NCI-H69 (cell line): ENCODE measurements around the gene NDUFAF7.
"Not testable (repeated sequence)": the region's sequence is repeated elsewhere in the genome, so short reads cannot be mapped to it uniquely, and the experiment has no call there.

Source experiments
- DNase-seq: peaks from one replicate; lab custom pipeline; 2025; lab: John Stamatoyannopoulos, UW

NDUFAF7 gene

DNA sequence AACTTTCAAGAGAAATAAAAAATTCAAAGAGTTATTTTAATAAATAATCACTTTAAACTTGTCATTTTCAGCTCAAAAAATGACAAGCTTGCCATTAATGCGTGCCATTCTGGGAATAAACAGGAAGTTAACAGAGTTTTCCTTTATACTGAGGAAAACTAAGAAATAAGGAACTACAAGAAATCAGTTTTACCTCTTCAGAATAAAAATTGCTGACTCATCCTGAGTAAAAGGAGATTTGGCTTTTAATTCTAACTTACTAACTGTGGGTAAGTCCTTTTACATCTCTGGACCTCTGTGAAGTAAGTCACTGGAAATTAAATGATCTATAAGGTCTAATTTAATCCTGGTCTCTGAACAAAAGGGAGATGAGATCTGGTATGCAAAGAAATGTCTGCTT, 16.2 kb upstream of the NDUFAF7 start:
- DNase-seq, result no peak

DNA sequence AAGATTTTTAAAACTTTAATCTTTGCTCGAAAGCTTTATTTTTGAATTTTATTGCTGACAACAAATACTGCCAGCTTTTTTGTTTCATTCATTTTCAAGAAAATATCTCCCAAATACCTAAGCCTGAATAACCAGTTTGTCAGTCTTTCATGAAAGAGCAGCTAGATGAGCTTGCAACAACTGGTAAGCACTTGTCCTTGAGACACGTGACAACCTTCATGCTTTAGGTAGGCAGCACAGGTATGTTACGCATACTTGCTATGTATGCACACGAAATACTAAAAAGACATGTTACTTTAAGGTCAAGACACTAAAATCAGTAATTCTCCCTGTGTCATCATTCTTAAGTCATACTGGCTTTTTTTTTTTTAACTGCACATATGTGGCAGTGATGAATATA, 12.4 kb upstream of the NDUFAF7 start:
- DNase-seq, result no peak

DNA sequence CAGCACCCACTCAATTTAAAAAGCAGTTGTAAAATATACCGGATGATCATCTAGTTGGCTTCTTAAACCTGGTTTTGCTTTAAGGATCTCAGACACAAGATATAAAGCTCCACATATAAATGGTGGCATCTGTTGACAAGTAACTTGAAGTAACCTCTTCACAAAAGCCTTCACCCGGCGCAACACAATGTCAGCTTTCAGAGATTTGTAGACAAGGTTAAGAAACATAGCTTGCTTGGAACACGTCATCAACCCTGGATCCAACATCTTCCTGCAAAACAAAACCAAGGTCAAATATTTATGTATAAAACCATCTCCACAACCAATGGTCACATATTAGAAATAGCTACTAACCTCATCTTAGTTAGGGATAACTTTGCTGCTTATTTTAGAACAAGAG, 8.3 kb upstream of the NDUFAF7 start:
- DNase-seq, result no peak

DNA sequence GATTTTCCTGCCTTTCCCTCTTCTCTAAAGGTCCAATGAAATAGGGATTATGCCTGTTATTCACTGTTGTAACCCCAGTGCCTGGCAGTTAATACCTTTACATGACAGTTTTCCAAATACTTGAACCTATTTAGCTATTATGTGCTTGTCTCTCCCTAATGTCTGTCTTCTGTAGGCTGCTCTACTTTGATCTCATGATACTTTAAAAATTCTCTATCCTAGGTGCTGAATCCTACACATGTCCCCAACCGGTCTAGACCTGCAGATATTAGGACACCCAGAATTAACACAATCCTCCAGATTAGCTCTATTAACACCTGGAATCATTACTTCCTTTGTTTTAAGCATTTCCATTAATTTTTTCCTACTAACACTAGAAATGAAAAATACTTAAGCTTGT, 7.4 kb upstream of the NDUFAF7 start:
- DNase-seq, result no peak

DNA sequence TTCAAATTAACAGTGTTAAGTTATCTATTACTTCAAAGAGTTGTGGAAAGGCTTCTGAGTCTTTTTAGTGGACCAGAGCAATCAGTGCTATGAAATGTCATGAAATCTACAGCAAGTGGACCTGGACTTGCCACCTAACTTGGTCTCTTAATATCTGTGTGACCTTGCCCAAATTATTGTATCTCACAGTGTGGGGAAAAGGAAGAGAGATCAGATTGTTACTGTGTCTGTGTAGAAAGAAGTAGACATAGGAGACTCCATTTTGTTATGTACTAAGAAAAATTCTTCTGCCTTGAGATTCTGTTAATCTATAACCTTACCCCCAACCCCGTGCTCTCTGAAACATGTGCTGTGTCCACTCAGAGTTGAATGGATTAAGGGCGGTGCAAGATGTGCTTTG, 6.3 kb upstream of the NDUFAF7 start:
- DNase-seq, result not testable (repeated sequence)

DNA sequence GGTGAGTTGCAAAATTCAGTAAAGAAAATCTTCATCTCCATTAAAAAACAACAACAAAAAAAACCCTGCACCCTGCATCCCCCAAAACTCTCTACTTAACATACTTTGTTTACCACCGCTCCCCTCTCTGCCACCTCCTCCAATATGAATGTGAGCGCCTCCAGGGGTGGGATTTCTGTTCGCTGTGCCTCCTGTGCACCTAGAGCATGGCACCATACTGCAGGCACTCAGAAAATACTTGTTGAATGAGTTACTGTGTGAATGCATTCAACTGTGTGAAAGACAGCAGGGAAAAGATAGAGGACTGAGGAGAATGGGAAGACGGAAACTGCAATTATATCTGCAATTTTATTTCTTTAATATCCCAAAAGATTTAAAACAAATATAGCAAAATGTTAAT, 4.6 kb upstream of the NDUFAF7 start:
- DNase-seq, result no peak

DNA sequence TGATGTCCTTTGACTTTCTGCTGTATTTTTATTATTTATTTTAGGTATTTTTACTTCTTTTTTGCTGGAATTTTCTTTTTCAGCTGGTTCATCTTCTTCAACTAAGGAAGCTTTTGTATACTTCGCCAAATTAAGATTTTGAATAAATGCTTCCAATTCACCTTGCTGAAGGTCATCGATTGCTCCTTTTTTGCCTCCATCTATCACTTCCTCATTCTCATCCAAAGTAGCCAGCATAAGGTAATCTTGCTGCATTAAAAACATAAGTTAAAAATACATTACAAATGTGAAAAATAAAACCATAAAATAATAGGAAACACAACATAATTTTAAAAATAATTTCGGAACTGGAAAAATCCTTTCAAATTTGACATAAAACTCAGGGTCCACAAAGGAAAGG, 2.7 kb upstream of the NDUFAF7 start:
- no peak for DNase-seq

DNA sequence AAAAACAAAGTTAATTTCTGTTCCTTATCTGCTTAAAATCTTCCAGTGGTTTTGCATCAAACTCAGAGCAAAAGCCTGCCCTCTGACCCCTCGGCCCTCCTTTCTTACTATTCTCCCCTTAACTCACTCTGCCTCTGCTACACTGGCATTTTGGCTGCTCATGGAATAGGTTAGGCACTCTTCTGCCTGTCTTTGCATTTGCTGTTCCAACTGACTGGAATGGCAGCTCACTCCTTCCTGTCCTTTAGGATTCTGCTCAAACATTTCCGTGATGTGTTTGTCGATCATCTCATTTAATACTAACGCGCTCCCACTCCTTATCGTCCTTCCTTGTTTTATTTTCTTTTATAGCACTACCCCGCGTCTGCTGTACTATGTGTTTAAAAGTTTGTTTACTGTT, 877 bp upstream of the NDUFAF7 start:
- peak; percentile 30 for DNase-seq

DNA sequence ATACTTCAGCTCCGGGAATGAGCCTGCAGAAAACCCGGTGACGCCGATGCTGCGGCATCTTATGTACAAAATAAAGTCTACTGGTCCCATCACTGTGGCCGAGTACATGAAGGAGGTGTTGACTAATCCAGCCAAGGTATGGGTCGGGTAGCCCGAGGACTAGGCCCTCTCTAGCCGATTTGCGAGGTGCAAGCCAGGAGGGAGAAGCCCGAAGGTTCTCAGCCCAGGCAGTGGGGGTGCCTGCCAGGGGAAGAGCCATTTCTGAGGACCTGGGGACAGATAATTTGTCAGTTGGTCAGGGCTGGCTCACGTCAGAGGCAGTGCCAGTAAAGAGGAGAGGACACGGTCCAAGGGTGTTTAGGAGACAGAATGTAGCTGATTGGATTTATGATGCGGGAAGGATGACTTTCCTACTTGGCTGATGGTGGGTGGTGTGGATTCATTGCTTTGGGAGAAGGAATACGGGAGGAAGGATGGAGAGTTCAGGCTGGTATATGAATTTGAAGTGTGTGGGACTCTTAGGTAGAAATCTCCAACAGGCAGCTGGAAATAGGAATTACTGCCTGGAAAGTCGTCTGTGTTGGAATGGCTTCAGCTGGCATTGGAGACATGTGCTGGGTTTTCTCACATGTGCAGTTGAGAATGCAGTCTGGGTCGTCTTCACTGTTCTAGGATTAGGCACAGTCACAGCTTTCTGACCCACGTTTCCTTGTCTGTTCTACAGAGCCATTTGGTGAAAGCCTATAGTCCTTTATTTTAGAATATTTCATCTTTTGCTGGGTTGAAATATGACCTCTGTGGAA, 874 bp downstream of the NDUFAF7 start:
- peak; percentile 23 for DNase-seq

DNA sequence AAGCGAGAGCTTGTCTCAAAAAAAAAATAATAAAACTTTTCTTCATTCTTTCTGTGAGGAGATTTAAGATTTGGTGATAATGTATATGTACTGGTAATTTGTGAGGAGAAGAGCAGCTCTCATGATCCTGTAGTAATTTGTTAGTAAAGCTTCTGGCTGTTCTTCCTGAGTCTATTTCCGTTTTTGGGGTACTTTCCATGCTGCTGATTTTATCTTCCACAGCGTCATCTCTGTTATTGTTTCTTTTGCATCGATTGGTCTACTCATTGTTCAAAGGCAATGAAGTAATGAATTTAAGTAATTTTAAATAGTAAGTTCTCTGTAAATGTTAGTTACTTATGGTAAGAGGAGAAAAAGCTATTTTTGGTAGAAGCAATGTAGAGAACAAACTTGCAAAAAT, 12.0 kb downstream of the NDUFAF7 start:
- DNase-seq, result no peak

DNA sequence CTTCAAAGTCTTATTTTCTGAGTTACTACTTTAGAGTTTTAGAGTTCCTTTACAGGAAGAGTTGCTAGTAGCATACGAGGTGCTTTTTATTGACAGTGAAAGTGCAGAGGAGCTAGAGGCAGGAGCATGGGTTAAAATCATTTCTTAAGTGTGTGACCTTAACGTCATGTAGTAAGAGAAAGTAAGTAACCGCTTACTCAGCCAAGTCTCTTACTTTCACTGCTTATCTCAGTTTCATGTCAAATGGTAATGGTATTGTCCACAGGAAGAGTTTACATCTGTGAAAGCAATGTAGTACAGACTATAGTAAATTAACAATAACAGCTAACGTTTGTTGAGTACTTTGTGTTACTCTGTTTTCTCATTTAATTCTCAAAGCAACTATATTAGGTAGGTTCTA, 12.6 kb downstream of the NDUFAF7 start:
- no peak for DNase-seq

DNA sequence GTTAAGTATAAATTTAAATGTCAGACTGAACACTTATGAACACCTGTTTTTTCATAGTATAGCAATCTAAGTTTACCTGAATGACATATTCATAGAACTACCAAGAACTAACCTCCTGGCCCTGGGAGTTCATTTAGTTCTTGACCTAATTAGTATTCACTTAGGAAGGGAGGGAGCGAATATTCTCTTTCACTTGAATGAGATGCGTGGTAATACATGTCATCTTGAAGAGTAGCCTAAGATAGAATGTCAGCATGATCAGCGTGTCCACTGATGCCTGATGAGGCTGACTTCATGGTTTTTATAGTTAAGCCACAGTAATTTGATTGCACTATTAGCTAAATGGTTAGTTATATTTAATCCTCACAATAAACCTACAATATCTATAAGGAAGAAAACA, 13.3 kb downstream of the NDUFAF7 start:
- DNase-seq, result no peak

DNA sequence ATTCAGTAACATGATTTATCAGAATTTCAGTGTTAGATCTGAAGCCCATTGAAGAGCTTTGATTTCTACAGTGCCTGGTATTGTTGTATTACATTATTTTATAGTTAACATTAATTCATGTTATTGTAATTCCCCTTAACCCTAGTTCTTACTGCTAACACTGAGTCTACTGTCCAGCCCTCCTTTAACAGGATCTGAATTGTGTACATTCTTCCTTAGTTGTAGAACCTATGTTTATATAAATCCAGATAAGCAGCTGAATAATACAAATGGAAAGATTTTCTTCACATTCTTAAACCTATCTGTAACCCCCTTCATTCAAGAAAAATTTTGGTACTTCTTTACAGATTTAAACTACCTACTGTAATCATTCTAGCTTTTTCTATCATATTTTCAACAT, 14.7 kb downstream of the NDUFAF7 start:
- no peak for DNase-seq

DNA sequence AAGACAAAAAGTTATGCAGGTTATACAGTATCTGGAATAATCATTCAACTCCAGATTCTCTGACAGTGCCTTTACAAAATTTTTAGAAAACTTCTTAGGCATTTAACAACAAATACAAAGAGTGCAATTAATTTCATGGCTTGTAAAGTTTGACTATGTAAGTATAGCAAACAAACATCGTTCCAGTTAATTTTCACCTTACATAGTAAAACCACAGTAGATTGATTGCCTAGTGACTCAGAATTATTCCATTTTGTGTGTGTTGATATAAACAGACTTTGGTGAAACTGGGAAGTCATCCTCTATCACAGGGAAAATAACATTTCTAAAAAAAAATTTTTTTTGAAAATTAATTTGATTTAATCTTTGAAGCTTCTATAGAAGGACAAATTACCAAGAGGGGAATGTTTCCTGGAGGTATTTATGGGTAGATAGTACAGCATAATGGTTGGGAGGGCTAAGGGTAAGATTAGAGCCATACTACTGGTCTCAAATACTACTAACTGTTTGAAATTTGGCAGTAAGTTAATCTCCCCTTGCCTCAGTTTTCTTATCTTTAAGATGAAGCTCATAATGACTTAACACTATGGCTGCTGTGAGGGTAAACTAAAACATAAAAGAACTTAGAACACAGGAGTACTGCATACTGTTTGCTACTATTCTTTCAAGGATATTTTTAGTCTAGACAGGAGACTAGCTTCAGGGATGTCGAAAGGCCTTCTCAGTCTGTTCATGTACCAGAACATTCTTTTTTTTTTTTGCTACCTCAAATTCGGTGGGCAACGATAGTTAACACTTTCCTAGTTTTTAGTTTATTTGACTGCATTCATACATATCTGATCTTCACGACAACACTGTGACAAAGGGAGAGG, 19.6 kb downstream of the NDUFAF7 start:
- DNase-seq, result no peak

DNA sequence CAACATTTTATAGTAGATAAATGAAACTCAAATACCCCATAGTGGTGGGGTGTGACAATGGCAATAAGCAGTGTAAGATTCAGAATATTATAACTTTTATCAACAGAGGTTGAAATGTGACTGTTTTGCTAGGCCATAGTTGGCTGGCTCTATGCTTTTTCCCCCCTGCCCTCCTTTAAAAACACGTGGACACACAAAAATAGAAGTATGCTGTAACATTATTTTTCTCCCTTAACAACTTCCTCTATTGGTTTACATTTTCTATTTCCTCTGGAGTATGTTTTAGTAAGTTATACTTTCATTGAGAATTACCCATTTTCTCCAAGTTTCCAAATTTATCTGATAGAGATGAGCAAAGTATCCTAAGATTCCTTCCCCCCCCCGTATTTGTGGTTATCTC, 31.1 kb downstream of the NDUFAF7 start:
- DNase-seq, result no peak

DNA sequence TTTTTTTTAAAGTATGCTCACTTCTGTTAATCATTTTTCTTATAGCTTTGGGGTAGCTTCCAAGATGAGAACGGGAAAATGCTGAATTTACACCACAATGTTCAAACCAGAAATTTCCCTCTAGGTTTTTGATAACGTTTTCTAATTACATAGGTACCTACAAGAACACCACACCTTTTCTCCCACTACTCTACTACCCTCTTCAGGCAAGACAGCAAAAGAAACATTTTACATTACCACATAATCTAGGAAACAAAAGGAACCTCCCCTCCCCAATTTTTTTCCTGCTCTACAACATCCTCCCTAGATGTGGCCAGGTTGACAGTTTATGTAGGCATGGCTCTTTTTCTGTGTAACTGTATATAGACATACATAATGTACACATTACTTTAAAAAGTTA, 32.4 kb downstream of the NDUFAF7 start:
- no peak for DNase-seq

DNA sequence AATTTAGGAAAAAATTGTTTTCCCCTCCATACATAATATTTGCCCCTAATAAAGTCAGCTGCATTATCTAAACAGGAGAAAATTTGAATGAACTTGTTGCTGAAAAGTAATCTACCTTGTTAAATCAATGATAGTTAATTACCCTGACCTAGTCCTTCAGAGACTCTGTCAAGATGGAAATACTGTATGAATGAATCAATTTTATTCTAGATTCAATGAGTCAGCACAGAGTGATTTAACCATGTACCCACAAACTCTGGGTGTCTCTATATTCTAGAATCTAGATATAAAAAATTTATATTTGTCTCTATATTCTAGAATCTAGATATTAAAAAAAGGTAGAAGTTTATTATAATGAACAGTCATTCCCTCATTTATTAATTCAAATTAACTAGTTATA, 36.2 kb downstream of the NDUFAF7 start:
- no peak for DNase-seq

DNA sequence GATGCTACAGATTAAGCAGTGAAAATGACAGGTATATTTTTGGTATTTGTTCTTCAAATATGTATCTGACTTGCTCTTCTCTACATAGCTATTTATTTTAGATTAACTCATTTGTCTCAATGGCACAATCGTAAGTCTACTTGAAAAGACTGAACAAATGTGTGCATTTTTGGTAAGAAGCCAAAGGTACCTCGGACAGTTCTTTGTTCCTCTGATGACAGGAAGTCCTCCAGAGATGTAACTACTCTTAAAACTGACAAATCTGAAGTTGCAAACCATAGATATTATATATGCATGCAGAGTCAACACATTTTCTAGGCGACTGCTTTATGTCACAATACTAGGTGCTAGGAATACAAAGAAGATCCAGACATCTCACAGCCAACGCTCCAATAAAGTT, 36.7 kb downstream of the NDUFAF7 start:
- DNase-seq, result no peak

DNA sequence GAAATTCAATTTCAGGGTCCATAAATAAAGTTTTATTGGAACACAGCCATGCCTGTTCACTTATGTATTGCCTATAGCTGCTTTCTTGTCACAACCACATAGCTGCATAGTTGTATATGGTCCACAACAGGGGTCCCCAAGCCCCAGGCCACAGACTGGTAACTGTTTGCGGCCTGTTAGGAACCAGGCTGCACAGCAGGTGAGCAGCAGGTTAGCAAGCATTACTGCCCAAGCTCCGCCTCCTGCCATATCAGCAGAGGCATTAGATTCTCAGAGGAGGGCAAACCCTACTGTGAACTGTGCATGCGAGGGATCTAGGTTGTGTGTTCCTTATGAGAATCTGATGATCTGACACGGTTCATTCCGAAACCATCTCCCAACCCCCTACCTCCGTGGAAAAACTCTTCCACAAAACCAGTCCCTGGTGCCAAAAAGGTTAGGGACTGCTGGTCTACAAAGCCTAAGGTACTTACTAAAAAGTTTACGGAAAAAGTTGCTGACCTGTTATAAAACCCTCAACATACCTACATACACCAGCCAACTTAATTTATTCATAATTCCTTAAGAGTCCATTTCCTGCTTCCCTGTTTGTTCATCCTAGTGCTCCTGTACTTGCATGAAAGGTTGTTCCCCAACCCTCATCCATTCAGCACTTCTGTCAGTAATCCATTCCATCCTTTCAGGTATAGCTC, 40.1 kb downstream of the NDUFAF7 start:
- no peak for DNase-seq

DNA sequence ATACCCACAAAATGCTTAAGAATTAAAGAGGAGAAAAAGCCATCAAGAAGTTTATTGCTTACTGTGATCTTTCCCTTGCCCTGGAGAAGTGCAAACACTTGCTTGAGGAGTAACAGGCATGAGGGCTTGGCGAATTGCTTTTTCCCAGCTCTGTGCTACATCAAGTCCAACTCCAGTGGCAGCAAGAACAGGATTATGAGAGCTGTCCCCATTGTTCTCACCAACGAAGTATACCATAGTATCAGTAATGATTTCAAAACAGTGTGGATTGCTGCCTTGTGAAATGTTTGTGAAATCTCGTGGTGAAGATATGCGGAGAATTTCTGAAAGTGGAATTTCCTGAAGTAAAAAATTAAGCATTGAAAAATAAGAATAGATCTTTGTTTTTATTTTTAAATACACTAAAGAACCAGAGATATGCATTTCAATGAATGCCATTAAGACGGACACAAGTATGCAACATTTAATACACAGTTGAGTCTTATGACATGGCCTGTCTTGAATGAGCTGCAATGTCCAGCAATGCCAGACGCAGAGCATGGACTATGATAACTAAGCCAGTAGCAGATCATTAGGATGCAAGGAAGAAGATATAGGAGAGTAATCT, 43.0 kb downstream of the NDUFAF7 start:
- no peak for DNase-seq

DNA sequence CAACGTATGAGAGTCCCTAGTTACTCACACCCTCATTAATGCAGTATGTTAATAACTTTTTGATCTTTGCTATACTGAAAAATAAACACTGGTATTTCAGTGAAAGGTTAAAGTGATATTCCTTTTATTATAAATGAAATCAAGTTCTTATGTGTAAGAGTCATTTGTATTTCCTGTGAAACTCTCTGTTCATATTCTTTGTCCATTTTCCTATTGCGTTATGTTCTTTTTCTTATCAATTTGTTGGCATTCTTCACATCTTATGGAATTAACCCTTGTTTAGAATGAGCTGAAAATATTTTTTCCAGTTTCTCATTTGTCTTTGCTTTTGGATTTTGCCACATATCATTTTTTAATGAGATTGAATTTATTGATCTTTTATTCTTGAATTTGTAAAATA, 44.8 kb downstream of the NDUFAF7 start:
- DNase-seq, result no peak

DNA sequence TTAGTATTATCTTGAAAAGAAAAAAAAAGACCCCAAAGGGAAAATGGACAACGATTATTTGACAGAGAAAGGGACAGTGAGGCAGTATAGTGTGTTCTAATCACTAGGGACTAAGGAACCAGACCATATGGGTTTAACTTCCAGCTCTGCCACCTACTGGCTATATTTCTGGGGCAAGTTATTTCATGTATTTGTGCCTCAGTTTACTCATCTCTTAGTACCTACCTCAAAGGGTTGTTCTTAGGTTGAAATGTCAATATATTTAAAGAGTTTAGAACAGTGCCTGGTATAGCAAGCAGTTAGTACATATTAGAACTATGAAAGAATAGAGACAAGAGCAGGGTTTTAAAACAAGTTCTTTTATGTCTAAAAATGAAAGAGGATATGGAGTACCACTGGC, 50.5 kb downstream of the NDUFAF7 start:
- no peak for DNase-seq
